OCI-LY7 (cell line): ENCODE results near the gene SELENOS. TPM values are rescaled to one million over a fixed set of nuclear protein-coding genes. Genes with fewer than 3 reads are reported as not detected.

ENCODE experiments used
- BruUV-seq: library from RNA; stranded (reverse); fragments of 400-500 nt; replicated peaks from 2 replicates; lab custom pipeline; 2021; lab: Mats Ljungman, UMichigan
- CTCF ChIA-PET: fragments of 300-600 bp; sonication (Branson Sonifier 250); formaldehyde crosslinking; loops from one replicate; lab custom pipeline; 2022; ENCODE audit warnings: antibody characterized with exemption; ENCODE audit not compliant: unreplicated experiment; lab: Charles Lee
- POLR2A ChIA-PET: fragments of 300-600 bp; sonication (Branson Sonifier 250); formaldehyde crosslinking; loops from one replicate; lab custom pipeline; 2022; ENCODE audit warnings: antibody characterized with exemption; lab: Charles Lee
- DNase-seq: peaks from one replicate; pipeline ENCODE4 v3.0.0-alpha.2; 2015; ENCODE audit warnings: low spot score
- H2AFZ ChIP-seq: fragments of 200-600 bp; sonication (generic), shearing (Covaris generic); 2 replicates; pipeline ENCODE4 v1.6.1; 2014; ENCODE audit warnings: mild to moderate bottlenecking, antibody characterized with exemption, low read length, moderate library complexity
- H3K27ac ChIP-seq: fragments of 200-600 bp; sonication (generic); 2 replicates; pipeline ENCODE4 v1.5.1; 2014; ENCODE audit warnings: mixed run types, low read depth, mild to moderate bottlenecking, moderate library complexity, low read length, inconsistent platforms; ENCODE audit not compliant: poor library complexity, severe bottlenecking
- H3K36me3 ChIP-seq: fragments of 200-600 bp; sonication (generic); 2 replicates; pipeline ENCODE4 v1.6.1; 2014; ENCODE audit warnings: mild to moderate bottlenecking, antibody characterized with exemption, low read length, moderate library complexity, mixed read lengths; ENCODE audit not compliant: insufficient read depth
- H3K4me1 ChIP-seq: fragments of 200-600 bp; sonication (generic); 2 replicates; pipeline ENCODE4 v1.5.1; 2014; ENCODE audit warnings: mild to moderate bottlenecking, low read length; ENCODE audit not compliant: insufficient read depth, poor library complexity, severe bottlenecking
- H3K4me2 ChIP-seq: fragments of 200-600 bp; sonication (generic); 2 replicates; pipeline ENCODE4 v1.6.1; 2014; ENCODE audit warnings: mild to moderate bottlenecking, low read length
- H3K4me3 ChIP-seq: fragments of 200-600 bp; sonication (generic); 2 replicates; pipeline ENCODE4 v1.5.1; 2014; ENCODE audit warnings: mild to moderate bottlenecking, low read depth, low read length; ENCODE audit not compliant: poor library complexity, severe bottlenecking
- H3K79me2 ChIP-seq: fragments of 200-600 bp; sonication (generic); 2 replicates; pipeline ENCODE4 v1.6.1; 2016; ENCODE audit warnings: low read depth, mild to moderate bottlenecking, low read length, moderate library complexity, mixed read lengths; ENCODE audit not compliant: insufficient read depth
- H3K9me2 ChIP-seq: fragments of 200-600 bp; sonication (generic); 2 replicates; pipeline ENCODE4 v1.6.1; 2016; ENCODE audit warnings: mild to moderate bottlenecking, low read length, mixed read lengths; ENCODE audit not compliant: insufficient read depth
- H3K9me3 ChIP-seq: fragments of 200-600 bp; sonication (generic); 2 replicates; pipeline ENCODE4 v1.6.1; 2014; ENCODE audit warnings: mild to moderate bottlenecking, mixed run types, low read length, mixed read lengths
- H4K20me1 ChIP-seq: fragments of 200-600 bp; sonication (generic); 2 replicates; pipeline ENCODE4 v1.6.1; 2014; ENCODE audit warnings: mild to moderate bottlenecking, antibody characterized with exemption, low read length, moderate library complexity, mixed read lengths; ENCODE audit not compliant: insufficient read depth
- EZH2phosphoT487 ChIP-seq: fragments of 200-600 bp; sonication (generic); IDR thresholded peaks from 2 replicates; pipeline ENCODE4 v1.6.1; 2018; ENCODE audit warnings: low read depth, borderline replicate concordance, mild to moderate bottlenecking, mixed run types, antibody characterized with exemption, low read length, moderate library complexity, mixed read lengths
- intact Hi-C: fragments of 100-400 bp; cut with micrococcal nuclease; formaldehyde crosslinking; loops from one replicate; pipeline ENCODE4 v1.10.0; 2022; ENCODE audit not compliant: unreplicated experiment
- total RNA-seq, 2 experiments: library from RNA; depleted of rRNA in 1 of 2; stranded (reverse); fragments of >200 nt in 1 of 2; shearing (Covaris generic) in 1 of 2; gene quantifications; 2 replicates each; pipeline ENCODE4 v1.2.3, GENCODE V29; 2014 to 2022
- TF ChIP-seq, protein P1 (sequence below): fragments of 200-600 bp; sonication (generic); conservative IDR thresholded peaks from 2 replicates; pipeline ENCODE4 v1.5.1; 2014; ENCODE audit warnings: mild to moderate bottlenecking, antibody characterized with exemption, low read length, moderate library complexity, mixed read lengths

The SELENOS gene
- total RNA-seq, 2 experiments from 2014 or later = 29.1 to 36.1 TPM

DNA sequence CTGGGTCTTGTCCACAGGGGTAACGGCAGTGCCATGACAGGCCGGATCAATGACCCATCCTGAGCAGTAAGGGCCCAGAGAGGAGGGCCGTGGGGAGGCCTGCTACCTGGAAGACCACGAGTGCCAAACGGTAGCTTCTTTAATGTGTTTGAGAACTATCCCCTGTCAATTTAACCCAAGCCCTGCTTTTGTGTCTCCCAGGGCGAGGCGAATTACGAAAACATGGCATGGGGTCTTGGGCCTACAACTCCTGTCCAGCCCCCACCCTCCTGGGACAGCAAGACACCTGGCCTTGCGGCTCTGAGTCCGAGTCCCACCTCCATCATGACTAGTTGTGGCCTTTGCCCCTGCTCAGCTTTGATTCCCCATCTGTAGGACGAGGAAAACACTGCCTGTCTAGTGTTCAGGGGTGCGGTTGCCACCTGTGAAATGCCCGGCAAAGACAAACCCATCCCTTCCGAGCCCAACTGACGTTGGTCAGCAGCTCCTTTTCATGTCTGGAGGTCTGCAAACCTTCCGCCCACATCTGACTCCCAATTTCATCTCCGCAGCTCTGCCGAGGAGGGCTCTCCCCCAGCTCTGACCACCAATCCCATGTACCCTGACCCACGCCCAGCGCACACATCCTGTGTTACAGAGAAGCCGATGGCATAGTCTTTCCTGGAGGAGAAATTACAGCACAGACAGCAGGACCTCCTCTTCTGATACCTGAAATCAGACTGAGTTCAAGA is 46.7 kb upstream of the SELENOS start:
- TF ChIP-seq EZH2phosphoT487 = no peak
- TF ChIP-seq, protein P1, sequence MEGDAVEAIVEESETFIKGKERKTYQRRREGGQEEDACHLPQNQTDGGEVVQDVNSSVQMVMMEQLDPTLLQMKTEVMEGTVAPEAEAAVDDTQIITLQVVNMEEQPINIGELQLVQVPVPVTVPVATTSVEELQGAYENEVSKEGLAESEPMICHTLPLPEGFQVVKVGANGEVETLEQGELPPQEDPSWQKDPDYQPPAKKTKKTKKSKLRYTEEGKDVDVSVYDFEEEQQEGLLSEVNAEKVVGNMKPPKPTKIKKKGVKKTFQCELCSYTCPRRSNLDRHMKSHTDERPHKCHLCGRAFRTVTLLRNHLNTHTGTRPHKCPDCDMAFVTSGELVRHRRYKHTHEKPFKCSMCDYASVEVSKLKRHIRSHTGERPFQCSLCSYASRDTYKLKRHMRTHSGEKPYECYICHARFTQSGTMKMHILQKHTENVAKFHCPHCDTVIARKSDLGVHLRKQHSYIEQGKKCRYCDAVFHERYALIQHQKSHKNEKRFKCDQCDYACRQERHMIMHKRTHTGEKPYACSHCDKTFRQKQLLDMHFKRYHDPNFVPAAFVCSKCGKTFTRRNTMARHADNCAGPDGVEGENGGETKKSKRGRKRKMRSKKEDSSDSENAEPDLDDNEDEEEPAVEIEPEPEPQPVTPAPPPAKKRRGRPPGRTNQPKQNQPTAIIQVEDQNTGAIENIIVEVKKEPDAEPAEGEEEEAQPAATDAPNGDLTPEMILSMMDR = no peak
- DNase-seq = no peak
- H2AFZ ChIP-seq = no peak overlapping the region
- H3K9me3 ChIP-seq = no peaks in the 10 kb centered on the region
- H3K9me2 ChIP-seq = no peaks in the 10 kb centered on the region
- intact Hi-C loops = no loop called here
- no peak overlapping the region for H3K27ac ChIP-seq
- no peak overlapping the region for H3K4me3 ChIP-seq
- no peaks in the 10 kb centered on the region for H3K79me2 ChIP-seq
- H3K4me1 ChIP-seq = no peaks in the 10 kb centered on the region
- ChIA-PET POLR2A (interaction anchor here (0.7 kb wide), 1 partner anchor 312 kb away, joined by 5 read pairs; no protein-coding TSS in a partner anchor), CTCF (no interaction called here)
- H4K20me1 ChIP-seq = no peaks in the 10 kb centered on the region
- no TSS peak for BruUV-seq
- no peaks in the 10 kb centered on the region for H3K36me3 ChIP-seq
- H3K4me2 ChIP-seq = no peak overlapping the region

DNA sequence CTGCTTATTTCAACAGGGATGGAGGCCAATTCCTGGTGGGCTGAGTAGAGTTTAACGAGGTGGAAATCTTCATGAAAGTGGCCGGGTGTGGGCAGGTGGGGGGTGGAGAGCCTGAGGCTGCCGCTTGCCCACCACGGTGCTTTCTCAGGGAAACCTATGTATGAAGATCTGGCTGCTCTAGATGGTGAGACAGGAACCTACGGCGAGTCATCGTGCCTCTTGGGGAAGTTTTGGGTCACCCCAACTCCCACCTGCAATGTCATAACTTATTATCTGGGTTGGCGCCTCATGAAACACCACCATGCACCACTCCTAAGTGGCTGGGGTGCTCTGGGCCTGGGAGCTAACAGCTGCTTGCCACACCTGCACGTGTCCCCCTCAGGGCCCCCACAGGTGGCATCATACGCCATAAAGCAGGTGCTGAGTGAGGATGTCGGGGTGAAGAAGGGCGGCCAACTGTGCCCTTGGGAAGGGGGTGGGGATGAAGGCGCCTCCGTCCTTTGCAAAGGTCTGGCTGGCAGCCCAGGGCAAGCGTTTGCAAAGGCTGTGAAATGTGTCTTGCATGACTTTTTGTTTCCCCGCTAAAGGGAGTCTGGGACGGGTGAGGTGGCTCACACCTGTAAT is 45.7 kb upstream of the SELENOS start:
- Histone ChIP-seq H3K4me3 (no peak overlapping the region), H4K20me1 (no peaks in the 10 kb centered on the region), H3K9me3 (no peaks in the 10 kb centered on the region), H3K27ac (no peak overlapping the region), H3K4me1 (no peaks in the 10 kb centered on the region), H2AFZ (no peak overlapping the region), H3K4me2 (no peak overlapping the region), H3K79me2 (no peaks in the 10 kb centered on the region), H3K36me3 (no peaks in the 10 kb centered on the region), H3K9me2 (no peaks in the 10 kb centered on the region)
- POLR2A ChIA-PET = interaction anchor here (0.7 kb wide), 1 partner anchor 313 kb away, joined by 5 read pairs; no protein-coding TSS in a partner anchor
- no peak for TF ChIP-seq EZH2phosphoT487
- TF ChIP-seq, protein P1 = no peak
- intact Hi-C loops = no loop called here
- CTCF ChIA-PET = no interaction called here
- no peak for DNase-seq
- no TSS peak for BruUV-seq
